GM18520 (cell line): Measurements from ENCODE around the gene CFTR.

Experiments used
- ATAC-seq: cut with Tn5 transposase; IDR thresholded peaks from one replicate; pipeline ENCODE4 v1.9.1; 2021; ENCODE audit not compliant: unreplicated experiment

The CFTR gene

DNA sequence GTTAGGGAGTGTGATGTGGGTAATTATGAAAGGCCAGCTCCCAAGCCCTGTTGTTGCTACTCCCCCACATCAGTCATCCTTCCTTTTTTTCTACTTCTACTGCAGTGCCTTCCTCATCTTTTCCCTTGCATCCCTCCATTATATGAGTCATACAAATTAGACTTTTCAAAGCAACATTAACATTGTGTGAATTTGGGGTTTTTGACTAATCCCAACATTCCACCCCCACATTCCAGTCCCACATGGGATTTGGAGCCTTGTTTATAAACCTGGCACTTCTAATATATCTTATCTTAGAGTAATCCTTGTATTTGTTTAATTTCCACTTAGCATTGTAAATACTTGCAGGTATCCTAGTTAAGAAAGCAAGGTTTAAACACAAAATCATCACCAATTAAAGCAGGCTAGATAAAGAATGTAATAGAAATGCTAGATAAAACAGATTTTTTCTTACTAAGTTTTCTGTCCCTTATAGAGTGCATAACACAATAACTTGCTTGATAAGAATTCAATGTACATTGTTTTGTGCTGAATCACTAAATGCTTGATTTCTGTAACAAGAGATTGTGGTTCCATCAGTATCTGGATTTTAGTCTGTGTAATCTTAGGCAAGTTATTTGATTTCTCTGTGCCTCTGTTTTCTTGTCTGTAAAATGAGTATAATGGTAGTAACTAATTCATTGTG, 165.8 kb downstream of the CFTR start:
- ATAC-seq, result no peak

DNA sequence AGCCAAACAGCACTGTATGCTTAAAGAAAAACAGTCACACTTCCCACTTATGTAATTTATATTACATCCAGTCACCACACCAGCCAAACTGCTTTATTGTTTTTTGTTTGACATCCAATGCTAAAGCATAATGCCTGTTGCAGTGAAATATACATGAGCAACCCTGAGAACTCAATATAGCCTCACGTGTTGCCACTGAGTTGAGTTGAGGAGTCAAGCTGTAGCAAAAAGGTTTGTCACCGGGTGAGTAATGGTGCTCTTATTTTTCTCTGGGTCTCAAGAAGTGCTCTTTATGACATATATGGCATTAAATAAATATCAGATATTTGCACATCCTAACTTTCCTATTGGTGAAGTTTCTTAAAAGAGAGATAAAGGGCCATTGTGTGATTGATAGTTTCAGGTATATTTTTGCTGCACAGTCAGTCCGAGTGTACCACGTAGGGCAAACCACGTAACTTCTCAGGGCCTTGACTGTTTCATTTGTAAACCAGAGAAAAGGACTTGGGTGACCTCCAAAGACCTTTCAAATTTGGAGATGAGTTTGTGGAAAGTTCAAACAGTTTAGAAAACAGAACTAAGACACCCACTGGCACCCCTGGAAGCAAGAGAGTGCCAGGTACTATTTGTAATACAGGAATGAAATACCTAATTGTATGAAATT, 168.5 kb downstream of the CFTR start:
- ATAC-seq, result no peak

DNA sequence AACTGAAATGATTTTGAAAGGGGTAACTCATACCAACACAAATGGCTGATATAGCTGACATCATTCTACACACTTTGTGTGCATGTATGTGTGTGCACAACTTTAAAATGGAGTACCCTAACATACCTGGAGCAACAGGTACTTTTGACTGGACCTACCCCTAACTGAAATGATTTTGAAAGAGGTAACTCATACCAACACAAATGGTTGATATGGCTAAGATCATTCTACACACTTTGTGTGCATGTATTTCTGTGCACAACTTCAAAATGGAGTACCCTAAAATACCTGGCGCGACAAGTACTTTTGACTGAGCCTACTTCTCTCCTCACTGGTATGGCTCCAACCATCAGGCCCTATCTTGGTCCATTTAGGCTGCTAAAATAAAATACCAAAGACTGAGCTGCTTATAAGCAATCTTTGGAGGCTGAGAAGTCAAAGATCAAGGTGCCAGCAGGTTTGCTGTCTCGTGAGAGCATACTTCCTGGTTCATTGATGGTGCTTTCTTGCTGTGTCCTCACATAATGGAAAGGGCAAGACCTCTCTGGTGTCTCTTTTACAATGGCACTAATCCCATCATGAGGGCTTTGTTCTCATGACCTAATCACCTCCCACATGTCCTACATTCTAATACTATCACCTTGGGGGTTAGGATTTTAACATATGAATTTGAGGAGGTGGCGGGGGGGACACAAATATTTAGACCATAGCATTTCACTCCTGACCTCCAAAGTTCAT, 173.3 kb downstream of the CFTR start:
- no peak for ATAC-seq

DNA sequence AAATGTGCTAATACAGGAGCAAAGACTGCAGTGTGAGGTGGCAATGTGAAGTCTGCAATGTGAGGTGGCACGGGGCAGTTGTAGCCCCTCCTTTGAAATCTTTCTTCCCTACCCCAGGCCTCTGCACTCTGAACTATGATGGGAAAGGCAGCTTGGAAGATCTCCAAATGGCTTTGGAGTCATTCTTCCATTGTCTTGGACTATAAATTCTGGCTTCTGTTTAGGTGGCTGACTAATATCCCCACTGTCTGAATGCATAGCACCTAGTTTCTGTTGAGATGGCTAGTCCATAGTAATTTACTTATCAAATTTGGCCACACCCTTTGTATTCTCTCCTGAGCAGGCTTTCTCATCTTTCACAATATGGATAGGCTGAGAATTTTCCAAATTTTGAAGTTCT, 175.0 kb downstream of the CFTR start:
- ATAC-seq, result no peak

DNA sequence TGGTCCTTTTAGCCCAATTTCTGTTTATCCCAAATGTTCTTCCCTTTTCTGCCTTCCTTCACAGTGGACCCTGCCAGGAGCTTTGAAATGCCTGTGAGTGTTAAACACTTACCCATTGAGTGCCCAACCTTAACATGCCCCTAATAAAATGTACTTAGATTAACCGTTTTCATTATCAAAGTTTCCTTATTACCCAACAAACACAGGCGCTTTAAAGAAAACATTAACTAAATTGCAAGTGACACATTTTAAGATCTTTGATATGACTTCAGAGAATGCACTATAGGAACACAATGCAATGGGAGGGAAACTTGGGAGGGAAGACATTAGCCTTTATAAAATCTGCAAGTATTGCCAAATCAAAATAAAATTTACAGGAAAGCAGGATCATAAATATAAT, 177.0 kb downstream of the CFTR start:
- ATAC-seq, result no peak

DNA sequence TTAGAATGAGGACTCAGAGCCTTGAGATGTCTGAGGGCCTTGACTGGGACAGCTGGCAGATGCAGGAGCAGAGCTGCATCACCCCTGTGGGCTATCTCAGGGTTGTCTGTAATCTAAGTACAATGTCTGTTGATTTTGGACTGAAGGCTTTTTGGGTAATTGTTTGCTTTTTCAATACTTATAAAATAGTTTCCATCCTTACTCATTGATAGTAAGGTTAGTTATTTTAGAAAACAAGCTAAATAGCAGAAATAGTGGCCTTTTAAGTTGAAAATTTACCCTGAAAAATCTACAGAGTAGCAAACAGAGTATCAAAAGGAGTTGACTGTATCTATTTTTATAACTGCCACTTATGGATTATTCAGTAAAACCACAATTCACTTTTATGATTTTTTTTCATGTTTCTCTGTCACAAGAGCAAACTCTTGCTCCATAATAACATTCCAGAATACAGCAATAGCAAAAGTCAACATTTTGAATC, 179.7 kb downstream of the CFTR start:
- ATAC-seq, result no peak

DNA sequence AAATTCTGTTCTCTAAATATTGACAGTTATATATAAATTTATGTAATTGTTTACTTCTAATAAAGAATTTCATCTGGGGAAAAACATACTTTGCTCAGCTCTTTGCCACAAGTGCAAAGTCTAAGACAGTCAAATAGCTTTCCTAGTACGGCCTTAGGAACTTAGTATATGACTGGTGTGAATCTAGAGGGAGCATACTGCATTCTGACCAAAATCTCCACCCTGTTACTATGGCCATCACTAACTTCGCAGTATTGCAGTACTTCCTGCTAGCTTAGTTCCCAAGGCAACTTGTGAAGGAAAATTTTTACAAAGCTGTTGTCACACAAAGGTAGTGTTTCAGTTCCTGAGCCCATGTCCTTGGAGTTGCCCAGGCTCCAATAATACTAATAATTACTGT, 181.5 kb downstream of the CFTR start:
- no peak for ATAC-seq

DNA sequence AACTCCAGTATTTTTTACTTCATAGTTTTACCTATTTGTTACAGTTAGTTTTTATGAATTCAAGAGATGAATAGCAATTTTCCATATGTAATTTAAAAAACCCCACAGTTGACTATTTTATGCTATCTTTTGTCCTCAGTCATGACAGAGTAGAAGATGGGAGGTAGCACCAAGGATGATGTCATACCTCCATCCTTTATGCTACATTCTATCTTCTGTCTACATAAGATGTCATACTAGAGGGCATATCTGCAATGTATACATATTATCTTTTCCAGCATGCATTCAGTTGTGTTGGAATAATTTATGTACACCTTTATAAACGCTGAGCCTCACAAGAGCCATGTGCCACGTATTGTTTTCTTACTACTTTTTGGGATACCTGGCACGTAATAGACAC, 184.2 kb downstream of the CFTR start:
- ATAC-seq, result no peak

DNA sequence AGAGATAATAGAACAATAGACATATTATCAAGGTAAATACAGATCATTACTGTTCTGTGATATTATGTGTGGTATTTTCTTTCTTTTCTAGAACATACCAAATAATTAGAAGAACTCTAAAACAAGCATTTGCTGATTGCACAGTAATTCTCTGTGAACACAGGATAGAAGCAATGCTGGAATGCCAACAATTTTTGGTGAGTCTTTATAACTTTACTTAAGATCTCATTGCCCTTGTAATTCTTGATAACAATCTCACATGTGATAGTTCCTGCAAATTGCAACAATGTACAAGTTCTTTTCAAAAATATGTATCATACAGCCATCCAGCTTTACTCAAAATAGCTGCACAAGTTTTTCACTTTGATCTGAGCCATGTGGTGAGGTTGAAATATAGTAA, 185.5 kb downstream of the CFTR start:
- ATAC-seq, result no peak

DNA sequence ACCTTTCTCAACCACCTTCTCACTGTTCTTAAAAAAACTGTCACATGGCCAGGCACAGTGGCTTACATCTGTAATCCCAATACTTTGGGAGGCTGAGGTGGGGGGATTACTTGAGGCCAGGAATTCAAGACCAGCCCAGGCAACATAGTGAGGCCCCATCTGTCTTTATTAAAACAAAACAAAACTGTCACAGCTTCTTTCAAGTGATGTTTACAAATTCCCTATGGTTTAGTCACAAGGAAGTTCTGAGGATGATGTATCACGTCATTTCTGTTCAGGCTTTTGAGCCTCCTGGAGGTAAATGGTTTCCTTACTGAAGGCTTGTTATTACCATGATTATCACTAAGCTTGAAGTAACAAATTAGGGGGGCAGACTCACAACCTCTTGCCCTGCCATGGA, 186.2 kb downstream of the CFTR start:
- ATAC-seq, result no peak

DNA sequence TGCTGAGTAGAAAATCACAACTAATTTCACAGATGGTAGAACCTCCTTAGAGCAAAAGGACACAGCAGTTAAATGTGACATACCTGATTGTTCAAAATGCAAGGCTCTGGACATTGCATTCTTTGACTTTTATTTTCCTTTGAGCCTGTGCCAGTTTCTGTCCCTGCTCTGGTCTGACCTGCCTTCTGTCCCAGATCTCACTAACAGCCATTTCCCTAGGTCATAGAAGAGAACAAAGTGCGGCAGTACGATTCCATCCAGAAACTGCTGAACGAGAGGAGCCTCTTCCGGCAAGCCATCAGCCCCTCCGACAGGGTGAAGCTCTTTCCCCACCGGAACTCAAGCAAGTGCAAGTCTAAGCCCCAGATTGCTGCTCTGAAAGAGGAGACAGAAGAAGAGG, 186.9 kb downstream of the CFTR start:
- ATAC-seq, result no peak

DNA sequence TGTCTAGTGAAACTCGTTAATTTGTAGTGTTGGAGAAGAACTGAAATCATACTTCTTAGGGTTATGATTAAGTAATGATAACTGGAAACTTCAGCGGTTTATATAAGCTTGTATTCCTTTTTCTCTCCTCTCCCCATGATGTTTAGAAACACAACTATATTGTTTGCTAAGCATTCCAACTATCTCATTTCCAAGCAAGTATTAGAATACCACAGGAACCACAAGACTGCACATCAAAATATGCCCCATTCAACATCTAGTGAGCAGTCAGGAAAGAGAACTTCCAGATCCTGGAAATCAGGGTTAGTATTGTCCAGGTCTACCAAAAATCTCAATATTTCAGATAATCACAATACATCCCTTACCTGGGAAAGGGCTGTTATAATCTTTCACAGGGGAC, 187.6 kb downstream of the CFTR start:
- ATAC-seq, result no peak

DNA sequence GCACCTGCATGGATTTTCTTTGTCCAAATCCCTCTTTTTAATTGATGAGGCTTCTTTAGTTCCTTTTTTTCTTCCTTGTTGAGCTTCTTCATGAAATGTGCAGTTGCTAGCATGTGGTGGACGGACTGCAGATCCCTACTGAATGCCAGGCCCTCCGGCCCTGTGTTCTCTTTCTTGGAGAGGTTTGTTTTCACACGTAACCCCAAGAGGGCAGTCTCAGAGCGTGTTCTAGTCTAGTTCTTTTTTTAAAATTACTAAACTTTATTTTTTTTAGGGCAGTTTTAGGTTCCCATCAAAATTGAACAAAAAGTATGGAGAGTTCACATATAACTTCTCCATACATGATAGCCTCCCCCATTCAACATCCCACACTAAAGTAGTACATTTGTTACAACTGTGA, 190.0 kb downstream of the CFTR start:
- ATAC-seq, result no peak

DNA sequence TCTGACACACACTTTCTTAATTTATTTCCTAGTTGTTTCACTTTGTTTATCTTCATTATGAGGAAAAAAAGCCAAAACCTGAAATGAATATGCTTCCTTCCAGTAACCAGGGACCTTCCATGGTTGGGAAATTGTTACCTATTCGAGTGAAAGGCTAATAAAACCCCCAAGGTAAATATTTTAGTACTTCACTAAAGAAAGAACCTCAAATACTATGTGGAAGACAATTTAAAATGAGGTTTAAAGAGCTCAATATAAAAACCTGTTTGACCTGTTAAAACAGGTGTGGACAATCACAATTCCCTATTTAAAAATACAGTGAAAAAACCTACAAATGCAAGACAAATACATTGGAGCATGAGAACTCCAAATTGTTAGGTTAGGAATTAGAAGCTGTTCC, 192.6 kb downstream of the CFTR start:
- ATAC-seq, result no peak

DNA sequence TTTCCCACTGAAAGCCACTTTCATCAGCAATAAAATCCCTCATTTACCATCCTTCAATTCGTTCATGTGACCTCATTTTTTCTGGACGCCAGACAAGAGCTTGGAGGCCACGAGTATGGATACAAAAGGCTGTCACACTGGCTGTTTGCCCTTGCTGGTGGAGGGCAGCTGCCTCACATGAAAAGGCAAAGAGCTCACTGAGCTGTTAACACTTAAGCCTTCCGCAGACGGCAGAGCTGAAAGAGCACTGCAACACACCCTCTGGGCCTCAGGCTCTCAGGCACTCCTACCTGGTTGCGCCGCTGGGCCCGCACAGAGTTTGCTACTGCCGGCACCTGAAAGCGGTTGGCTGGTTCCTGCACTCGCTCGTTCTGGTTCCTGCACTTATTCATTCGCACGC, 193.5 kb downstream of the CFTR start:
- ATAC-seq, result no peak

DNA sequence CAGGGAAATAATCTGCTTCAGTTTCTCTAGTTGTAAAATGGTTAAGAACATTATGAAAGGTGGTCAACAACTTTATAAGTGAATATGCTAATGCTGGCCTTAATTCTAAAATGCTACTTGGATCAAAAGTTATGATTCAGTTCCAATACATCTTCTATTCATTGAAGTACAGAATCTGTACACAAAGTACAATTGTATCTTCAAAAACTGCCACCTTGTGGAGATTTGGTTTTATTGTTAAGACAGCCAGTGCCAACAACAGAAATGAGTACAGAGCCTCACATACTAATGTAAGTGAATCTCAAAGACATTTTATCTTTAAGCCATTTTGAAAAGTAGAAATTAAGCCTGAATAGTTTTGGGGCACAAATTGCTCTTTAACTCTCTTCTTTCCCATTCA, 194.0 kb downstream of the CFTR start:
- no peak for ATAC-seq

DNA sequence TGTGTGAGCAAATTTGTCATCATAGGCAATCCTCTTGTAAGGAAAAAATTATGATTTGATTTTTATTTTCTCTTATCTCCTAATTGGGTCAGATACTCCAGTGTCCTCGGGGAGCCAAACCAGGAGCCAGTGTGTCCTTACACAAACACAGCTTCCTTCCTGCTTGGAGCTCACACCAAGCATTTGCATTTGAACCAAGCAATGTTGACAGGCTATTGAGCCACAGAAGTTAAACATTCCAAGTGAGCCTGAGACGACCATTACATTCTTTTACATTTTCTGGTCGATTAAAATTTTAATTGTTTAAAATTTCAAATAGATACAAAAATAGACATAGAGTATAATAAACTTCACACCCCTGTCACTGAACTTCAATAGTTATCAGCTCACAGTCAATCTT, 194.8 kb downstream of the CFTR start:
- no peak for ATAC-seq

DNA sequence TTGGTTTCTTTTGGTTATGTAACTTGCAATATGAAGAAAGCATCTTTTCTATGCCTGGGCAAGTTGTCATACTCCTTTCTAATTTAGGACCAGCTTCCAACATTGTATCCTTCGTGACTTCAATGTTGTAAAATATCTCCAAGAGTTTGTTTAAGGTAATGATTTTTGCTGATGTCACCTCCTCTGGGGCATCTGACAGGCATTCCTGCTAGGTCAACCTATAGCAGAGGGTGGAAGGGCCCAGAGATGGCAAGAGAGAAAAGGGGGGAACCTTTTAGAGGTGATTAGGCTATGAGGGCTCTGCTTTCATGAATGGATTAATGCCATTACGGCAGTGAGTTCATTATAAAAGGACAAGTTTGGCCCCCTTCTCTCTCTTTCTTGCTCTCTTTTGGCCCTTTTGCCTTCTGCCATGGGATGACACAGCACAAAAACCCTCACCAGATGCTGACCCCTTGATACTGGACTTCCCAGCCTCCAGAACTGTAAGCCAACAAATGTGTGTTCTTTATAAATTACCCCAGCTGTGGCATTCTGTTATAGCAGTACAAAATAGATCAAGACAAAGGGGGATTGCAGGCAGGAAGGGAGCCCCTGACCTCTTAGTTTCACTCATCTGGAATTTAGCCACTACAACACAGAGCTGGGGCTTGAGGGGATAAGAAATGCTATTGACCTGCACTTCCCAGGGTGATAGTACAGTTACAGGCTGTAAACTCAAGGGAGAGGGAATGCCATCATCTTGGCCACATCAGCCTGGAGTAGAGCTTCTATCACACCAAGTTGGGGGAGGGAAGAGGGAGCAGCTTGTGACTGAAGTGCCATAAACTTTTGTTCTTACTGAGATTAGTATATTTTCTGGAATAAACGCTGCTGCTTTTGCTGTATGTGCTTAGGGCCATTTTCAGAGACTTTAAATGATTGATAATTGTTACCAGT, 195.9 kb downstream of the CFTR start:
- no peak for ATAC-seq

DNA sequence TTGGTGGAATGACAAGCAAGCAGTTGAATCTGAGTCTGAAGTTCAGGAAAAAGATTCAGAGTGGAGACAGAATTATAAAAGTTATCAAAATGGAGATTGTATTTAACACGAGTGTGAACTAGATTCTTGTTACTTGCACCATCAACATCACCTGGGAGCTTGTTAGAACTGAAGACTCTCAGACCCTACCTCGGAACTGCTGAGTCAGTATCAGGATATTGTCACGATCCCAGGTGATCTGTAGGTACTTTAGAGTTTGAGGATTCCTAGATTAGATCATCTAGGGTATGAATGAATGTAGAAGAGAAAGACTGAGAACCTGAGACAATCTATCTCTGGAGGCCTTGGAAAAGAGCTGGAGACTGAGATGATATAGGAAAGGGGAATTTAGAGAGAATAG, 199.3 kb downstream of the CFTR start:
- ATAC-seq, result no peak

DNA sequence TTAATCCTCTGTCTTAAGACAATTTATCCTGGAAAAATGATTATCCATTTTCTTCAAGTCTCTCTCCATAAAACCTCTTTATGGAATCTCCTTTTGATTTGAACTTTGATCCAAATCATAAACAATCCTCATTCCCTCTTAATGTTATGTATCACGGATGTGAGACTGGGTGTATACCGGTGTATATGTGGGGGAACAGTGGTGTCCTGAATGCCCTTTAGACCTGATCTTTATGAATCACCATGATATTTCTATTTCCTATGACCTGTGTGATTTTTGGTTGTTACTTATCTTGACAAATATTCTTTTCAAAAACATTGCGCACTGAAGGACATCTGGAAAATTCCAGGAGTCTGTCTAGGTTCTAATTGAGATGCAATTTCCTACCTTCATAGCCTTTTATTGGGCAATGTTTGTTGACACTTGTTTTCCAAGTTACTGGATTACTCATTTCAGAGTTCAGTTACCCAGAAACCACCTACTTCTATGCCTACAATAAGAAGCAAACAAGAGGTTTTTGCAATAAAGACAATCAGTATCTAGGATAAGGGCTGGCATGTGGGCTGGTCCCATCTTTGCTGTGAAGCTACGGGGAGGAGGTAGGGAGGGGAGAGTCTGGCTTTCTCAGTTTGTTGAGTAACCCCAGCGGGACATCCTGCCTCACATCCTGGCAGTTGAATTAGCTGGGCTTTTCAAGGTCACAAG, 203.0 kb downstream of the CFTR start:
- ATAC-seq, result no peak
